DMS53 treated with DMSO at 0.1 percent for 48 hours (cell line): ENCODE results near the gene PTPRR.

Source experiments
- DNase-seq: peaks from one replicate; lab custom pipeline; 2025; ENCODE audit not compliant: unreplicated experiment; lab: John Stamatoyannopoulos, UW

The PTPRR gene

GRCh38 chr12:70709022-70709421 is 211.5 kb downstream of the PTPRR start:
- DNase-seq, result no peak

DNA sequence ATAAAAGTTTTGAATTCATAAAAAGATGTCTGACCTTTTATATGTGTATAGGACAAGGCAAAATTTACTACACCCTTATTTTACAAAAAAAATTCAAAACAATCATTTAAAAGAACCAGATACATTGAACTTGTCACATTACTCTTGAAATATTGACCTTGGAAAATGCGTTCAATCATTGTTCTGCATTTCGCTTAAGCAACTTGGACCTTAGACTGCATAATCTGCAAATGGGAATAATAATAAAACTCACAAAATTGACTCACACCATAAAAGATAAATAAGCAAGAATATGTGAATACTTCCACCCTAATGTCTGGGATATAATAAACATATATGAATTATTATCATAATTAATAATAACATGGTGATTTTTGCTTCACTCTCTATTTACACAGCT is 213.9 kb downstream of the PTPRR start:
- no peak for DNase-seq

GRCh38 chr12:70698345-70698744 is 222.2 kb downstream of the PTPRR start:
- no peak for DNase-seq

- DNase-seq, result no peak
Measured at GRCh38 chr12:70695361-70696023, 225.0 kb downstream of the PTPRR start.

- DNase-seq, result no peak
Measured at GRCh38 chr12:70692681-70693288, 227.8 kb downstream of the PTPRR start.

- DNase-seq, result peak; percentile 67
Measured at GRCh38 chr12:70691018-70691672, 229.4 kb downstream of the PTPRR start.

GRCh38 chr12:70686907-70687306 is 233.6 kb downstream of the PTPRR start:
- DNase-seq, result no peak

GRCh38 chr12:70686299-70686698 is 234.2 kb downstream of the PTPRR start:
- no peak for DNase-seq

GRCh38 chr12:70683976-70684375 is 236.6 kb downstream of the PTPRR start:
- DNase-seq, result no peak

DNA sequence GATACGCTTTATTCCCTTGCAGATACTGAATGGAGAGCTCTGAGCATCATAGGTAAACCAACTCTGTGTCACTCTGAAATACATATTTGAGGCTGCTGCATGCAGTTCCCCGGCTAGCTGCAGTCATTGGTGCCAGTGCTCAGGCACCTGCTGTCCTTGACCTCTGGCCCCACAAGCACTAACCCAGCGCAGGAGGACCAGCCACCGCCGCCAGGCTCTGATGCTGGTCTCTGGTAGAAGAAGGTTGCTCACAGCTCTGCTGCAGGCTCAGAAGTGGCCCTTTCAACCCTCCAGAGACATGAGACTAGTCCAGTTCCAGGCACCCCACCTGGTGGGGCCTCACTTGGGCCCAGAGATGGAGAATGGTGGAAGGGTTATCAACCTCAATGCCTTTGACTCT is 248.8 kb downstream of the PTPRR start:
- DNase-seq, result no peak

- no peak for DNase-seq
Measured at GRCh38 chr12:70670948-70671347, 249.6 kb downstream of the PTPRR start.

DNA sequence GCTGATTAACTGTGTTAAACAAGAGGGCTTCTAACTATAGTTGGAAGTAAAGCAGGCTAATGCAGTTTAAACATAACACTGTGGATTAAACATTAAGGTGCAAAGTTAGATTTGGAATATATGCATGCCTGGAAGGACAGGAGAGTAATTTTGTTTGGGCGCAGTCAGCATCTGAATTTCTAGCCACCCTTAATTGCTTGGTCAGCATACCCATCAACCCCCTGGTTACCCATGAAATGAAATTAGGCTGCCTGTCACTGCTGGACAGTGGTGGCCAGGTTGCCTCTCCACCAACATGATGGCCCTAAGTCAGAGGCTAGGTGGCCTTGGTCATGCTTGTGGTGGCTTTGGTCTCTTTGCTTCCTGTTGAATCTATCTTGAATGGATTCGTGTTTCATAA is 253.3 kb downstream of the PTPRR start:
- DNase-seq, result no peak

DNA sequence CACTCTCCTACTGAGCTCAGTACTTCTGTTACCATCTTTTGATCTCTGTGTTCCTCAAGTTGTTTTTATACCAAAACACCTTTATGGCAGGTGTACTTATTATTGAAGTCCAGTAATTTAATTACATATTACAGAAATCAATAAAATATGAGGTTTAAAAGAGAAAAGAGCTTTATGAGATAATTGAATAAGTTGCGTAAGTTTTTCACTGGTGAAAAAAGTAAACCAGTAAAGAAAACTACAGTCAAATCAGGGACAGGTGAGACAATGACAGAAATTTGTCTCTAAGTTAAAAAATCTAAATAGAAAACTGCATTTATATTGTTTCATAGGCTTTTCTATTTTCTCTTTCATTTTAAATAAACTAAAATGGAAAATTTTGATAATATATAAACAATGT is 254.2 kb downstream of the PTPRR start:
- DNase-seq, result no peak

DNA sequence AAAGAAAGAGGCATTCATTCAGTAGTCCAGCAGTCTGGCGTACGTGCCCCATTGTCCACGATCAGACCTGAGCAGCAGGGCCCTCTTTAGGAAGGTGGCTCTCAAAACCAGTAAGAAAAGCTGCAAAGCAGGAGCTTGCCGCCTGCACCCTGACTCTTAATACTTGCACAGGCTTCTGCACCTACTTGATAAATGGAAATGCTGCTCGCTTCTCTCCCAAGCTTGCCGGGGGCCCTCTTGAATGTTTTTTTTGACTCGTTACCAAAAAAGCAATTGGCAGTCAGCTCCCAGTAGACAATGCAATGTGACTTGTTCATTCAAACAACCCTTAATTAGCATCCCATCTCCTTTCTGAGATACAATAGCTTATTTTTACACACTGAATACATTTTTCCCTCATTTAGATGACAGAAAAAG is 256.1 kb downstream of the PTPRR start:
- DNase-seq, result no peak

DNA sequence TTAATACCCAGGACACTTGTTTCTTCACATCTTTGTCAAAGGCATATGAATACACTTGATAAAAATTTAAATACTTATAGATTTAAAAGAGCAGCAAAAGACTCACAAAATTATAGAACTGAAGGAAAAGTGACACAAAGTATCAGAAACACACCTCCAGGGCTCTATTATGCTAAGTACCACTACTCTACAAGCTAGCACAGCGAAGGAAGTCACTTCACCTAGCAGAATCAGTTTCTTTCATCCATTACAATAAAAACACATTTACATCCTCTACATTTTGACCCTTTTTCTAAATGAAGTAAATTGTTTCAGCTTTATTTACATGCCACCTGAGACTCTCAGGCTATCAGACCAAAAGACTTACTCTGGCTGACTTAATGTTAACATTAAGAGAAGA is 256.7 kb downstream of the PTPRR start:
- no peak for DNase-seq

DNA sequence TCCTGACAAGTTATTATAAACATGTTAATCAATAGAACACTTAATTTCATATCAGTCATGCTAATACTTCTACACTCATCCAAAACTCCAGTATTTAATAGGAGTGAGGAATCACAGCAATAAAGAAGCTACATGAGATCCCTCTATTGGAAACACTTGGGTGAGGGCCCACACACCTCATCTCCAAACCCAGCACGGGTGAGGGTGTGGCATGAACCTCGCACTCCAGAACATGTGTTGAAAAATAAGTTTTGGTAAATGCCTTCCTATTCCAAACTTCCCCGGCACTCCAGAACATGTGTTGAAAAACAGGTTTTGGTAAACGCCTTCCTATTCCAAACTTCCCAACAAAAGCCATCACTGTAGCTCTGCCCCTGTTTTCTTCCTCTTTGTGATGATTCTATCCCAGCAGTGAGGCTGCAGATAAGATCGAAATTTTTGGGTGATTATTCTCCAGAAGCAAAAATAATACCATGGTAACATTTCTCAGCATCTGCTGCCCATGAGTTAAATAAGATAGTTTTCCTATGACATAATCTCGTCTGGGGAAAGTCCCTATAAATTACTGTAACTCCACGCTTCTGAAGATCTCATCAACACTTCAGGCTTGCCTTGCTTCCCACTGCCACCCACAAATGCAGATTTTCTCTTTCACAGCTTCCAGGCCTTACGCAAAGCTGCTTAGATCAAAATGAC is 258.9 kb downstream of the PTPRR start:
- no peak for DNase-seq

DNA sequence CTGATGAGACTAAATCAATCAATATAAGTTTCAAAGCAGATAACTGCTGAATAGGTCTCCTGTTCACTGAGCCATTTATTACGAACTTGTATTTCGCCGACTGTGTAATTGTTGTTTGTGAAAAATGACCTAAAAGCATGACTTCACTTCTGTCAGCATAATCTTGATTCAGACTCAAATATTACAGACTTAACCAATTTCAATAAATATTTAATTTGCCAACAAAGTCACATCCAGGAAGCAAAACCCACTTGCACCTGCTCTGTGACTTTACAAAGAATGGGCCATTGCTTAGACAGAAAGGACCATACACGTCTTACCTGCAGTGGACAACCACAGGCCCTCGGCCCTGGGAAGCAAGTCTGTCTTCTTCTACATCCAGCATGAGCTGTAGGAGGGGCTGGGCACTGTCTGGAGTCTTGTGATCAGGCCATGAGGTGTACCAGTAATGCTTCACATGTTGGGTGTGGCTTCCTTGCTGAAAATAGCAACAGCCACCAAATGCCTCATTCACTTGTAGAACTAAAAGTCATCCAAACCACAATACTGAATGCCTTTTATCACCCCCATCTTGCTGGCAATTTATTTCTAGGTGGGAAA is 259.8 kb downstream of the PTPRR start:
- no peak for DNase-seq

- no peak for DNase-seq
Measured at GRCh38 chr12:70660002-70660604, 260.4 kb downstream of the PTPRR start.

DNA sequence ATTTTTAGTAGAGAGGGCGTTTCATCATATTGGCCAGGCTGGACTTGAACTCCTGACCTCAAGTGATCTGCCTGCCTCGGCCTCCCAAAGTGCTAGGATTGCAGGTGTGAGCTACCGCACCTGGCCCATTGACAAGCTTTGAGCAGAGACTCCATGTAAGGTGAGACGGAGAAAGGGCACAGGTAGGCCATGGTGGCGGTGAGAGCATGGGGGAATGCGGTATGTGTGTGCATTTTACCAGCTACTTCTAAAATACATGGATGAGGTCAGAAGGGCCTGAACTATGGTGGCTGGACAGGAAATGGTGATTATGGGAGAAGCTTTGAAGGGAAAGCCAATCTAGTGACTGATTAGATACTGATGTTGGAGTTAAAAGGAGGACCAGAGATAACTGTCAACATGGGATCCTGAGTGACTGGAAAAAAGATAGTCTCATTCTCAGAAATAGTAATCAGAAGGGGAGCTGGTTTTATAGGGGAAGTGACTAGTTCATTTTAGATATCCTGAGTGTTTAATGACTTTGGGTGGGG is 261.4 kb downstream of the PTPRR start:
- DNase-seq, result no peak

DNA sequence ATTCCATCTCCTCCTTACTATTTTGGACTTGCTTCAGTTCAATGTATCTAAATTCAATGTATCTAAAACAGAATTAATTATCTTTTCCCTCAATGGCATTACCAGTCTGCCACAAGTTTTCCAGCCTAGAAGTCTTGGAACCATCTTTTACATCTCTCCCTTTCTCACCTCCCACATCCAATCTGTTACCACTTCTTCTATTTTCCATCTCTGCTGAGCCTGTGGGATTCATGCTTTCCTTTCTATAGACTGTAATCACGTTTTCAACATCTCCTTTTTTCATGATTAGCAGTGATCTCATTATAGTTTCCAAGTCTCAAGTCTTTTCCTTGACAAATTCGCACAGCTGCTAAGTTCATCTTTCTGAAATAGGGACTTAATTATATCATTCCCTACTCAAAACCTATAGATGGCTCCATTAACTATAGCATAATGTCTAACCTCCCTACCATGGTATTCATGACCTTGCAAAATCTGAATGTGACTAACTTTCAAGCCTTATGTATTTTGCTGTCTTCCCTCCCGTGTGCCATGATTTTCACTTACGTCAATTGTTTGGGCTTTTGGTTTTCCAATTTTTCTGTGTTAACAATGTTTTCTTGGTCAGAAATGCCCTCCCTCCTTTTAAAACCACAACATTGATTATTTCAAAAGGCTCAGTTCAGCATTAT is 262.8 kb downstream of the PTPRR start:
- DNase-seq, result no peak
